H1 (cell line): ENCODE results near the gene ZNF888. TPM values are rescaled to one million over a fixed set of nuclear protein-coding genes. Genes with fewer than 3 reads are reported as not detected.

Experiments used
- CTCF ChIA-PET: fragments of 300-600 bp; sonication (Branson Sonifier 250); formaldehyde crosslinking; loops from one replicate; lab custom pipeline; 2021; ENCODE audit not compliant: partially characterized antibody; lab: Charles Lee
- POLR2A ChIA-PET: fragments of 300-600 bp; sonication (Branson Sonifier 250); formaldehyde crosslinking; loops from one replicate; lab custom pipeline; 2021; ENCODE audit warnings: inconsistent platforms; ENCODE audit not compliant: partially characterized antibody; lab: Charles Lee
- DNase-seq, 2 experiments: peaks; one replicate each; pipeline versions ENCODE4 v3.0.0 to v3.0.0-alpha.2; 2010 to 2022; ENCODE audit warnings: low spot score in 2 of 2, low read depth in 1 of 2, mixed read lengths in 1 of 2
- FAIRE-seq: peaks from 2 replicates; lab custom pipeline; 2011; peaks lifted over from hg19 to GRCh38; lab: Jason Lieb, UNC
- H2AFZ ChIP-seq: 2 replicates; pipeline ENCODE4 v1.8.1; 2012; ENCODE audit warnings: low read length, inconsistent platforms
- H2AK5ac ChIP-seq: 2 replicates; pipeline ENCODE4 v1.6.1; 2013; ENCODE audit warnings: low read depth, low read length
- H2BK120ac ChIP-seq: replicated peaks from 2 replicates; pipeline ENCODE3; 2013; ENCODE audit warnings: low read depth, low read length, inconsistent platforms
- H2BK12ac ChIP-seq: 2 replicates; pipeline ENCODE4 v1.6.1; 2013; ENCODE audit warnings: low read depth, low read length
- H2BK15ac ChIP-seq: 2 replicates; pipeline ENCODE4 v1.6.1; 2013; ENCODE audit warnings: low read length
- H2BK20ac ChIP-seq: 2 replicates; pipeline ENCODE4 v1.6.1; 2013; ENCODE audit warnings: low read length
- H2BK5ac ChIP-seq: 2 replicates; pipeline ENCODE4 v1.6.1; 2013; ENCODE audit warnings: low read depth, low read length
- H3K14ac ChIP-seq: 2 replicates; pipeline ENCODE4 v1.6.1; 2013; ENCODE audit warnings: inconsistent platforms; ENCODE audit not compliant: insufficient read length
- H3K18ac ChIP-seq: 2 replicates; pipeline ENCODE4 v1.6.1; 2013; ENCODE audit warnings: low read length; ENCODE audit errors: extremely low read depth
- H3K23ac ChIP-seq: 2 replicates; pipeline ENCODE4 v1.6.1; 2013; ENCODE audit warnings: inconsistent platforms; ENCODE audit not compliant: insufficient read length
- H3K23me2 ChIP-seq: 2 replicates; pipeline ENCODE4 v1.6.1; 2013; ENCODE audit warnings: low read depth, low read length
- H3K27ac ChIP-seq: 2 replicates; pipeline ENCODE4 v1.6.1; 2011; ENCODE audit warnings: low read depth, low read length, inconsistent platforms
- H3K27me3 ChIP-seq, 4 experiments: replicated peaks in 1 of 4; 1 replicate in 1 of 4; 2 replicates in 3 of 4; pipeline versions ENCODE4 v1.6.1 to v1.8.1; 2011 to 2013; ENCODE audit warnings: low read length in 3 of 4, mild to moderate bottlenecking in 3 of 4, inconsistent platforms in 2 of 4, mixed read lengths in 2 of 4, moderate library complexity in 1 of 4; ENCODE audit not compliant: control insufficient read depth in 3 of 4, insufficient read depth in 3 of 4; ENCODE audit errors: extremely low read depth in 1 of 4
- H3K36me3 ChIP-seq, 4 experiments: 2 replicates each; pipeline versions ENCODE4 v1.6.1 to v1.8.1; 2011 to 2013; ENCODE audit warnings: mild to moderate bottlenecking in 4 of 4, low read length in 3 of 4, moderate library complexity in 2 of 4, control low read depth in 1 of 4, inconsistent platforms in 1 of 4; ENCODE audit not compliant: insufficient read depth in 4 of 4, control insufficient read depth in 2 of 4
- H3K4ac ChIP-seq: replicated peaks from 2 replicates; pipeline ENCODE3; 2013; ENCODE audit warnings: low read length, low read depth, mixed read lengths, inconsistent platforms; ENCODE audit not compliant: insufficient read length
- H3K4me1 ChIP-seq, 4 experiments: replicated peaks in 1 of 4; 1 replicate in 1 of 4; 2 replicates in 3 of 4; pipeline versions ENCODE4 v1.6.1 to v1.8.1; 2011 to 2013; ENCODE audit warnings: low read length in 3 of 4, inconsistent platforms in 2 of 4, mixed read lengths in 1 of 4; ENCODE audit not compliant: insufficient read depth in 4 of 4, control insufficient read depth in 3 of 4
- H3K4me2 ChIP-seq, 2 experiments: 2 replicates each; pipeline versions ENCODE4 v1.6.1 to v1.8.1; 2011 to 2013; ENCODE audit warnings: low read depth in 2 of 2, low read length in 2 of 2, control low read depth in 1 of 2, inconsistent platforms in 1 of 2, mild to moderate bottlenecking in 1 of 2; ENCODE audit not compliant: insufficient read depth in 1 of 2
- H3K4me3 ChIP-seq, 4 experiments: fragments of 200-600, 300-600 bp in 1 of 4; sonication (generic), shearing (Covaris generic), sonication (Bioruptor Twin) in 1 of 4; 2 replicates each; pipeline versions ENCODE4 v1.5.1 to v1.8.1; 2011 to 2016; ENCODE audit warnings: low read length in 4 of 4, low read depth in 3 of 4, control low read depth in 2 of 4, inconsistent platforms in 2 of 4, mild to moderate bottlenecking in 2 of 4, mixed read lengths in 1 of 4, moderate library complexity in 1 of 4; ENCODE audit not compliant: insufficient read depth in 2 of 4; ENCODE audit errors: extremely low read depth in 1 of 4
- H3K56ac ChIP-seq: replicated peaks from 2 replicates; pipeline ENCODE3; 2013; ENCODE audit warnings: low read depth, mild to moderate bottlenecking, mixed read lengths, low read length, inconsistent platforms; ENCODE audit not compliant: insufficient read length
- H3K79me1 ChIP-seq: 2 replicates; pipeline ENCODE4 v1.6.1; 2013; ENCODE audit warnings: low read depth, low read length, control low read depth
- H3K79me2 ChIP-seq, 2 experiments: 2 replicates each; pipeline versions ENCODE4 v1.6.1 to v1.8.1; 2012 to 2013; ENCODE audit warnings: low read length in 2 of 2, mild to moderate bottlenecking in 2 of 2, inconsistent platforms in 1 of 2; ENCODE audit not compliant: insufficient read depth in 2 of 2, control insufficient read depth in 1 of 2
- H3K9ac ChIP-seq, 4 experiments: replicated peaks in 1 of 4; 1 replicate in 1 of 4; 2 replicates in 3 of 4; pipeline versions ENCODE4 v1.6.1 to v1.8.1; 2011 to 2013; ENCODE audit warnings: low read depth in 3 of 4, low read length in 3 of 4, control low read depth in 2 of 4, mild to moderate bottlenecking in 2 of 4, moderate library complexity in 2 of 4, inconsistent platforms in 1 of 4; ENCODE audit errors: extremely low read depth in 1 of 4
- H3K9me3 ChIP-seq, 2 experiments: 2 replicates each; pipeline versions ENCODE4 v1.6.1 to v1.8.1; 2012 to 2013; ENCODE audit warnings: mild to moderate bottlenecking in 2 of 2, moderate library complexity in 2 of 2, control low read depth in 1 of 2, inconsistent platforms in 1 of 2, low read depth in 1 of 2, low read length in 1 of 2, mixed read lengths in 1 of 2; ENCODE audit not compliant: insufficient read depth in 2 of 2
- H4K20me1 ChIP-seq, 2 experiments: replicated peaks in 1 of 2; 2 replicates each; pipeline versions ENCODE3 to v1.8.1; 2011 to 2013; ENCODE audit warnings: inconsistent platforms in 2 of 2, low read length in 2 of 2, mild to moderate bottlenecking in 1 of 2; ENCODE audit not compliant: insufficient read depth in 2 of 2, control insufficient read depth in 1 of 2
- H4K5ac ChIP-seq: 2 replicates; pipeline ENCODE4 v1.6.1; 2013; ENCODE audit warnings: low read length, low read depth, mixed read lengths, inconsistent platforms; ENCODE audit not compliant: insufficient read length
- H4K8ac ChIP-seq: 2 replicates; pipeline ENCODE4 v1.8.0; 2013; ENCODE audit warnings: mild to moderate bottlenecking, moderate library complexity, low read length, inconsistent platforms; ENCODE audit not compliant: insufficient read depth; ENCODE audit errors: extremely low read depth
- H4K91ac ChIP-seq: replicated peaks from 2 replicates; pipeline ENCODE3; 2013; ENCODE audit warnings: low read length, mixed read lengths, inconsistent platforms; ENCODE audit not compliant: insufficient read length
- BCL11A ChIP-seq, 2 experiments: IDR thresholded peaks; one replicate each; pipeline ENCODE4 v1.6.1; 2011; ENCODE audit warnings: low read depth in 2 of 2, low read length in 2 of 2, mild to moderate bottlenecking in 2 of 2
- CTCF ChIP-seq, 3 experiments: IDR thresholded peaks; 1 replicate in 2 of 3; 2 replicates in 1 of 3; pipeline versions ENCODE4 v1.5.1 to v1.6.1; 2011; ENCODE audit warnings: low read length in 3 of 3, mild to moderate bottlenecking in 3 of 3, inconsistent platforms in 2 of 3, low read depth in 1 of 3, moderate library complexity in 1 of 3; ENCODE audit not compliant: insufficient read depth in 1 of 3; ENCODE audit errors: control extremely low read depth in 1 of 3
- KDM4A ChIP-seq: IDR thresholded peaks from one replicate; pipeline ENCODE4 v1.7.1; 2012; ENCODE audit warnings: low read depth, mild to moderate bottlenecking, moderate library complexity, low read length, inconsistent platforms; ENCODE audit not compliant: severe bottlenecking
- MAFK ChIP-seq: IDR thresholded peaks from 2 replicates; pipeline ENCODE4 v1.6.1; 2012; ENCODE audit warnings: low read depth, mild to moderate bottlenecking, improper control_type of control experiment, low read length
- MAX ChIP-seq: IDR thresholded peaks from 2 replicates; pipeline ENCODE4 v1.6.1; 2012; ENCODE audit warnings: inconsistent platforms
- POLR2AphosphoS5 ChIP-seq: IDR thresholded peaks from 2 replicates; pipeline ENCODE4 v1.6.1; 2011; ENCODE audit warnings: low read depth, low read length
- SIX5 ChIP-seq: IDR thresholded peaks from 2 replicates; pipeline ENCODE4 v1.6.1; 2011; ENCODE audit warnings: mild to moderate bottlenecking, low read depth, low read length
- SRF ChIP-seq: IDR thresholded peaks from 2 replicates; pipeline ENCODE4 v1.6.1; 2011; ENCODE audit warnings: mild to moderate bottlenecking, low read depth, low read length, moderate library complexity
- SUZ12 ChIP-seq: fragments of 200-600 bp; sonication (generic); IDR thresholded peaks from 2 replicates; pipeline ENCODE4 v1.6.1; 2012; ENCODE audit warnings: mild to moderate bottlenecking, inconsistent platforms, low read length, moderate library complexity, mixed read lengths
- TAF1 ChIP-seq: IDR thresholded peaks from 2 replicates; pipeline ENCODE4 v1.6.1; 2011; ENCODE audit warnings: mild to moderate bottlenecking, low read depth, low read length
- TEAD4 ChIP-seq: IDR thresholded peaks from 2 replicates; pipeline ENCODE4 v1.6.1; 2012; ENCODE audit warnings: low read depth, low read length, inconsistent platforms, mixed read lengths
- WGBS, 2 experiments: shearing (Covaris generic) in 1 of 2; methylation state at CpG; one replicate each; pipeline versions ENCODE4 v1.1.6 to v1.1.7; 2013 to 2015; ENCODE audit warnings: low lambda C conversion rate in 2 of 2, mixed read lengths in 2 of 2, inconsistent platforms in 1 of 2, low coverage in 1 of 2, missing lambda C conversion rate in 1 of 2; ENCODE audit not compliant: insufficient replicate concordance in 2 of 2, insufficient coverage in 1 of 2, insufficient read length in 1 of 2; ENCODE audit errors: extremely low coverage in 1 of 2, missing lambda C conversion rate in 1 of 2; 5-methylcytosine and 5-hydroxymethylcytosine counted together
- polyA plus RNA-seq, 7 experiments: library from polyadenylated mRNA; depleted of rRNA in 3 of 7; stranded (reverse) in 5 of 7; unstranded in 2 of 7; fragments of >200 nt in 5 of 7; fragments of 200-250 nt in 2 of 7; gene quantifications; 1 replicate in 5 of 7; 2 replicates in 1 of 7; 4 replicates in 1 of 7; pipeline versions ENCODE4 v1.2.1 to v1.2.3, GENCODE V29; 2011 to 2013; ENCODE audit warnings: missing spikeins in 2 of 7, mixed read lengths in 2 of 7
- total RNA-seq: library from RNA; stranded (reverse); fragmentation: NEBNext Ultra II Directional; extraction: Animal tissue kit (Norgen Biotek cat#: 25700); gene quantifications from 2 replicates; pipeline ENCODE4 v1.2.1, GENCODE V29; 2021

Gene ZNF888
- total and polyA plus RNA-seq, 2 of the 8 experiments (the other 6 are each of a cell fraction or from before 2014, with no cell fraction given): 1.1 to 8.6 TPM

DNA sequence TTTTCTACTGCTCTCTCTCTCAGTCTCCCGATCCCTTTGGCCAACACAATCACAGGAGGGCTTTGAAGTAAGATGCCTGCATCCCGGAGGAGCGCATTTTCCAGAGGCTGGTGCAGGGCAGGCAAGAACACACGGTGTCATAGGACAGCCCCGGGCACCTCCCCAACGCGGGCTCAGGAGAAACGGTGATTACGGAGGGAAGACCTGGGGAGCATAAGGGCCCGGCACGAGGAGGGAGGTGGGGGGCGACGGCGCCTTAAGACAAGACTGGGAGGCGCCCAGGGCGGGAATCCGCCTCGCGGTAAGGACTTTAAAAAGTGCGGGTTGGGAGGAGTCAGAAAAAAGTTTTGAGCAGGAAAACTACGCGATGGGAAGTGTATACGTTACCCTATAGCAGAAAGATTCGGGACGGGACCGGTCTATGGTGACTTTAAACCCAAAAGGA lies 18.7 kb upstream of the ZNF888 start:
- H3K4me1 ChIP-seq: peaks cover 2 to 15% (median 11%) of the 10 kb centered on the region in 4 experiments; a peak in 5 of 7 replicates
- peaks cover 4% of the 10 kb centered on the region for H3K79me1 ChIP-seq
- H2AFZ ChIP-seq: peak overlapping the region; percentile 54; the same call in 1 of the 2 replicates
- no peak overlapping the region for H4K91ac ChIP-seq
- no peak overlapping the region for H4K5ac ChIP-seq
- FAIRE-seq (no peak), DNase-seq (peak in 1 of 2 experiments; percentile 70)
- no peak overlapping the region for H3K14ac ChIP-seq
- no peak overlapping the region for H2BK20ac ChIP-seq
- no peak overlapping the region for H2AK5ac ChIP-seq
- H3K56ac ChIP-seq: no peak overlapping the region
- peak overlapping the region; percentile 62 to 67 for H3K4me2 ChIP-seq
- H3K4me3 ChIP-seq: peak overlapping the region; percentile 74 to 87 (median 80)
- no peak overlapping the region for H2BK15ac ChIP-seq
- peaks cover 0 to 4% of the 10 kb centered on the region in 2 experiments for H4K20me1 ChIP-seq
- H3K23ac ChIP-seq: no peak overlapping the region
- H3K9ac ChIP-seq: peak overlapping the region in 3 of 4 experiments; percentile 58 to 79 (median 68); a peak in 6 of 7 replicates
- H3K23me2 ChIP-seq: peaks cover 5% of the 10 kb centered on the region; the same call in 1 of the 2 replicates
- 1% methylated on average over 25 of the region's 26 CpGs; no CpG with 5 or more reads in 1 of the 2 experiments for WGBS, 2 experiments
- H3K9me3 ChIP-seq: no peaks in the 10 kb centered on the region; a peak in 1 of 4 replicates
- peak overlapping the region; percentile 64 for H3K18ac ChIP-seq
- H3K79me2 ChIP-seq: peaks cover 0 to 34% of the 10 kb centered on the region in 2 experiments; a peak in 2 of 4 replicates
- H2BK5ac ChIP-seq: peak overlapping the region; percentile 52; the same call in 1 of the 2 replicates
- peaks cover 0 to 4% (median 1%) of the 10 kb centered on the region in 4 experiments; a peak in 1 of 8 replicates for H3K36me3 ChIP-seq
- no peak overlapping the region for H3K4ac ChIP-seq
- H2BK12ac ChIP-seq: no peak overlapping the region
- no peak overlapping the region for H2BK120ac ChIP-seq
- no peak overlapping the region for H4K8ac ChIP-seq
- H3K27ac ChIP-seq: 0 out of 2 replicates have a peak overlapping the region, but pooled peaks have one; percentile 13
- ChIA-PET CTCF (interaction anchor here (0.5 to 0.7 kb wide), 2 partner anchors 65 to 148 kb away, joined by 3 read pairs; no protein-coding TSS in a partner anchor), POLR2A (no interaction called here)
- no peaks in the 10 kb centered on the region for H3K27me3 ChIP-seq
- TF ChIP-seq TEAD4: no peak
- TF ChIP-seq KDM4A: peak; percentile 11
- TF ChIP-seq SRF: no peak
- no peak for TF ChIP-seq SIX5
- TF ChIP-seq BCL11A (IDR thresholded peaks at IDR 0.05; ENCODE audit: low read depth in 2 of 2, low read length in 2 of 2): no peak
- TF ChIP-seq MAFK: no peak
- TF ChIP-seq POLR2AphosphoS5: no peak
- TF ChIP-seq MAX: peak; percentile 84
- TF ChIP-seq TAF1: no peak
- TF ChIP-seq CTCF (IDR thresholded peaks at IDR 0.05; ENCODE audit: control extremely low read depth in 1 of 3, insufficient read depth in 1 of 3, low read depth in 1 of 3, low read length in 3 of 3): no peak
- TF ChIP-seq SUZ12: no peak
